SJSA1 (cell line): ENCODE measurements around the gene TRDMT1. TPM values are rescaled to one million over a fixed set of nuclear protein-coding genes. Genes with fewer than 3 reads are reported as not detected.

Source experiments
- DNase-seq, 2 experiments: peaks; one replicate each; pipeline ENCODE4 v3.0.0-alpha.2; 2015 to 2020; ENCODE audit warnings: low spot score in 2 of 2, low read depth in 1 of 2
- H3K27ac ChIP-seq: fragments of 250-450 bp; sonication (Bioruptor Pico); 2 replicates; pipeline ENCODE4 v1.5.1; 2020; ENCODE audit warnings: mild to moderate bottlenecking, moderate library complexity
- H3K27me3 ChIP-seq: fragments of 250-450 bp; sonication (Bioruptor Pico); replicated peaks from 2 replicates; pipeline ENCODE4 v1.5.1; 2020; ENCODE audit warnings: mild to moderate bottlenecking, moderate library complexity
- H3K36me3 ChIP-seq: fragments of 250-450 bp; sonication (Bioruptor Pico); 2 replicates; pipeline ENCODE4 v1.5.1; 2020; ENCODE audit warnings: mild to moderate bottlenecking
- H3K4me1 ChIP-seq: fragments of 250-450 bp; sonication (Bioruptor Pico); replicated peaks from 2 replicates; pipeline ENCODE4 v1.6.1; 2021; ENCODE audit warnings: mild to moderate bottlenecking
- H3K4me3 ChIP-seq: fragments of 250-450 bp; sonication (Bioruptor Pico); 2 replicates; pipeline ENCODE4 v1.5.1; 2020; ENCODE audit warnings: mild to moderate bottlenecking
- H3K9me3 ChIP-seq: fragments of 250-450 bp; sonication (Bioruptor Pico); replicated peaks from 2 replicates; pipeline ENCODE4 v1.5.1; 2020; ENCODE audit warnings: mild to moderate bottlenecking
- total RNA-seq: library from RNA; depleted of rRNA; stranded (reverse); fragments of >200 nt; shearing (Covaris generic); gene quantifications from 2 replicates; pipeline ENCODE4 v1.2.3, GENCODE V29; 2014; rRNA removed

The TRDMT1 gene
- total RNA-seq, 1 experiment from 2014 or later: 11.4 TPM

DNA sequence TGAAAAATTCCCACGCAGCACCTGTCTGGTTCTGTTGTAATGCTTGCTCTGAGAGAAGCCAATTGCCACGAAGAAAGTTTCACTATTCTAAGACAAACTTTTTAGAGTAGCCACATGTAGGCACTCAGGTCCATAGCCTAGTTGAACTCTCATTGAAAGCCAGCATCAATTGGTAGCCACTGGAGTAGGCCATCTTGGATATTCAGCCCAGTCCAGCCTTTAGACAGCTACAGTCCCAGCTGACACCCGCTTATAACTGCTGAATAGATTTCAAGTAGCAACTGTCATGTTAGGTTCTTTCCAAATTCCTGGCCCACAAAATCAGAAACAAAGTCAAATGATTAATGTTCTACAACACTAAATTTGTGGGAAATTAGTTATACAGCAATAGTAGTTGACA is 103.5 kb downstream of the TRDMT1 start:
- Histone ChIP-seq H3K9me3 (no peaks in the 10 kb centered on the region), H3K4me1 (no peaks in the 10 kb centered on the region), H3K27me3 (no peaks in the 10 kb centered on the region), H3K4me3 (no peak overlapping the region), H3K36me3 (no peaks in the 10 kb centered on the region), H3K27ac (no peak overlapping the region)
- DNase-seq: no peak

Other genes starting within 250 kb of the TRDMT1 start
- 0.16 and 0.74 TPM in 2 replicates for gene CUBN, start 71.9 kb downstream of the TRDMT1 start, total RNA-seq
- 7,646 and 7,733 TPM in 2 replicates for gene VIM, start 26.6 kb upstream of the TRDMT1 start, total RNA-seq